ENCODE results near the gene CCDC69. TPM values are rescaled to one million over a fixed set of nuclear protein-coding genes. Genes with fewer than 3 reads are reported as not detected.

Gene CCDC69
- total and polyA plus RNA-seq, 4 donors = 9.8 to 70.7 (median 44.5) TPM

DNA sequence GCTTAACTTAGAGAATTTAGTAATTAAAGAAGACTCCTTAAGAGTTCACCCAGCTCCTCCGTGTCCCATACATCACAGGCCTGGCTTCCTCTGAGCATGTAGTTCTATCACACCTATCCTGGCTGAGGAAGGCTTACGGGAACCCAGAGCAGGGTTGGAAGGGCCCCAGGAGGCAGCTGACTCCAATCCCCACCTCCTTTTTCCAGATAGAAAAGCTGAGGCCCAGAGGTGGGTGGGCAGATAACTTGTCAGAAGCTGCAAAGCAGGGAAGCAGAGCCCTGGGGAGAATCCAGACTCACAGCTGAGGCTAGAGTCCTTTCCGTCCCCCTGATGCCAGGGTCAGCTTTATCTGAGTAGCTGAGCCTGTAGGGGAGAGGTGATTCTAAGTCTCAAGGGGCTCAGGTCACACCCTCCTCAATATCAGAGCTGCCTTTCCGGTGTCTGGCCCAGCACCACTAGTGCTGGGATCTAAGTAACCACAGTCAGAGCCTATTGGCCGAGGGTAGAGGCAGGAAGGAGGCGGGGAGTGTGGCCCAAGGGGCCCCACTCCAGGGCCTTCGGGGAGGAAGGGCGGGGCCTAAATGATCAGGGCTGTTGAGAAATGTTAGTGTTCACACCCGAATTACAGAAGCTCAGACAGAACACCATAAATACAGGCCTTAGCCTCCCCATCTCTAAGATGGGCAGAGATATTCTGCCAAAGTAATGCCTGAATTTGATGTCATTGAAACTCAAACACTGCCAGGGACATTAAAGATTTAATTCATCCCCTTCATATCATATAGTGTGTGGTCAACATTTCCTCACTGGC lies 9.9 kb downstream of the CCDC69 start:
- ATAC-seq (ENCODE audit: low FRiP score) = peak; percentile 77
- WGBS, 2 donors = 66 to 74% methylated on average over 9 of the region's 9 CpGs
- intact Hi-C loops (cut with DNase I) = no loop called here
- H3K36me3 ChIP-seq (ENCODE audit: control insufficient read depth in 1 of 2, insufficient read depth in 2 of 2, low read length in 1 of 2) = no peaks in the 10 kb centered on the region
- no peaks in the 10 kb centered on the region for H3K27me3 ChIP-seq (ENCODE audit: control insufficient read depth in 1 of 2, insufficient read depth in 2 of 2, low read length in 1 of 2)
- H3K9me3 ChIP-seq (ENCODE audit: control insufficient read depth, low read length) = no peaks in the 10 kb centered on the region
- H3K4me1 ChIP-seq (ENCODE audit: control insufficient read depth in 1 of 2, insufficient read depth in 2 of 2, low read length in 2 of 2) = no peaks in the 10 kb centered on the region
- no peak overlapping the region for H3K4me3 ChIP-seq (ENCODE audit: low read length in 2 of 2)
- H3K27ac ChIP-seq (ENCODE audit: low read depth in 1 of 2, low read length in 2 of 2) = no peak overlapping the region
- peak; percentile 86 to 90 for DNase-seq

DNA sequence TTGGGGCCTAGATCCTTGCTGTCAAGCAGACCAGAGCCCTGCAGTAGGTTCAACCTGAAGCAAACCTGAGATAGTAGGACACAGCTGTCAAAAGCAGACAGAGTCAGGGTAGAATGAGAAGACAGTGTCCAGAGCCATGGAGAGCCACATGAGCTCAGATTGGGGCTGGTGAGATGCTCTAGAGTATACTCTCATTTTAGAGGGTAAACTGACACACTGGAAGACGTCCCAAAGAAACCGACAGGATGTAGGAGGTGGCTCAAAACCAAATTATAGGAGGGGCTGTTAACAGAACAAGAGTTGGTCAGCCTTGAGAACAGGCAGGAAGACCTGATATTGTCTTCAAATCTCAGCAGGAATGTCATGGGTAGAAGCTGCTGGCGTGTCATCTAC lies 11.5 kb downstream of the CCDC69 start:
- Histone ChIP-seq H3K4me1 (ENCODE audit: control insufficient read depth in 1 of 2, insufficient read depth in 2 of 2, low read length in 2 of 2) (no peaks in the 10 kb centered on the region), H3K4me3 (ENCODE audit: low read length in 2 of 2) (no peak overlapping the region), H3K9me3 (ENCODE audit: control insufficient read depth, low read length) (no peaks in the 10 kb centered on the region), H3K36me3 (ENCODE audit: control insufficient read depth in 1 of 2, insufficient read depth in 2 of 2, low read length in 1 of 2) (no peaks in the 10 kb centered on the region), H3K27me3 (ENCODE audit: control insufficient read depth in 1 of 2, insufficient read depth in 2 of 2, low read length in 1 of 2) (no peaks in the 10 kb centered on the region), H3K27ac (ENCODE audit: low read depth in 1 of 2, low read length in 2 of 2) (no peak overlapping the region)
- no peak for ATAC-seq (ENCODE audit: low FRiP score)
- intact Hi-C loops (cut with DNase I) = no loop called here
- 61 to 87% methylated on average over 3 of the region's 3 CpGs for WGBS, 2 donors
- DNase-seq = no peak

DNA sequence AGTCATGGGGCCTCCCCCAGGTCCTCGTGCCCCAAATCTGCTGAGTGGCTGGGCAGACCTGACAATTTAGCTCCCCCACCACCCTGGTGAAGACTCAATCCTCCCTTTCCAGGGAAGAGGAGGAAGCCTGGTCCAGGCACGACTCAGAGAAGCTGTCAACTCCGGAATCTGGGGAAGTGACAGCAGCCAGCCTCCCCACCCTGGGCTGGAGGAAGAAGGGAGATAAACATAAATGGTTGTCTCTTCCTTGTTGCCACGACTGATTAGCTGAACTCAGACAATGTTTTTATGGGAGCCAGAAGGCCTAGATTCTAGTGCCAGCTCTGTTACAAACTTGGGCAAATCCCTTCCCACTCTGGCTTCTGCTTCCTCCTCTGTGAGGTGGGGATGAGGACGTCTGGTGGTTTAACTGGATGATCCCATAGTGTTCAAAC lies 15.4 kb downstream of the CCDC69 start:
- Histone ChIP-seq H3K9me3 (ENCODE audit: control insufficient read depth, low read length) (no peaks in the 10 kb centered on the region), H3K4me3 (ENCODE audit: low read length in 2 of 2) (no peak overlapping the region), H3K36me3 (ENCODE audit: control insufficient read depth in 1 of 2, insufficient read depth in 2 of 2, low read length in 1 of 2) (no peaks in the 10 kb centered on the region), H3K4me1 (ENCODE audit: control insufficient read depth in 1 of 2, insufficient read depth in 2 of 2, low read length in 2 of 2) (no peaks in the 10 kb centered on the region), H3K27me3 (ENCODE audit: control insufficient read depth in 1 of 2, insufficient read depth in 2 of 2, low read length in 1 of 2) (no peaks in the 10 kb centered on the region), H3K27ac (ENCODE audit: low read depth in 1 of 2, low read length in 2 of 2) (no peak overlapping the region)
- 22 to 27% methylated on average over 5 of the region's 5 CpGs for WGBS, 2 donors
- DNase-seq (no peak), ATAC-seq (ENCODE audit: low FRiP score) (peak; percentile 55)
- intact Hi-C loops (cut with DNase I) = no loop called here

DNA sequence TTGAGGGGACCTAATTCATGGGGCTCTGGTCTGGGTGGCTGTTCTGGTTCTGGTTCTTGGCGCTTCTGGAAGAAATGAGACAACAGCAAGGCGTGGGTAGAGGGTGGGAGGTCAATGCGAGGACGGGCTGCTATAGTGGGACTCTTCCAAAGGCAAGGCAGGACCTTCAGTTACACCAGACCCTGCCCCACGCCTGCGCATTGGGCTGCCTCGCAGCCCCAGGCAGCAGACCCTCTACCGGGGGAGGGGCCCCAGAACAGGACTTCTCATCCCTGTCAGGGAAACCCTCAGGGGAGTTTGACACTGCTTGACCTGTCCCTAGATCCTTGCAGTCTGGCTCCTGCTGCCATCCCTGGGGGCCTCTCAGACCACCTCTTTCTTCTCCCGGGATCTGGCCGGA lies 18.5 kb downstream of the CCDC69 start:
- H3K4me3 ChIP-seq (ENCODE audit: low read length in 2 of 2) = no peak overlapping the region
- no peaks in the 10 kb centered on the region for H3K4me1 ChIP-seq (ENCODE audit: control insufficient read depth in 1 of 2, insufficient read depth in 2 of 2, low read length in 2 of 2)
- peaks cover 0 to 5% of the 10 kb centered on the region in 2 donors for H3K36me3 ChIP-seq (ENCODE audit: control insufficient read depth in 1 of 2, insufficient read depth in 2 of 2, low read length in 1 of 2)
- no peaks in the 10 kb centered on the region for H3K9me3 ChIP-seq (ENCODE audit: control insufficient read depth, low read length)
- H3K27ac ChIP-seq (ENCODE audit: low read depth in 1 of 2, low read length in 2 of 2) = no peak overlapping the region
- intact Hi-C loops (cut with DNase I) = no loop called here
- WGBS, 2 donors = 87 to 88% methylated on average over 10 of the region's 10 CpGs
- no peaks in the 10 kb centered on the region for H3K27me3 ChIP-seq (ENCODE audit: control insufficient read depth in 1 of 2, insufficient read depth in 2 of 2, low read length in 1 of 2)
- ATAC-seq (ENCODE audit: low FRiP score) (no peak), DNase-seq (no peak)

DNA sequence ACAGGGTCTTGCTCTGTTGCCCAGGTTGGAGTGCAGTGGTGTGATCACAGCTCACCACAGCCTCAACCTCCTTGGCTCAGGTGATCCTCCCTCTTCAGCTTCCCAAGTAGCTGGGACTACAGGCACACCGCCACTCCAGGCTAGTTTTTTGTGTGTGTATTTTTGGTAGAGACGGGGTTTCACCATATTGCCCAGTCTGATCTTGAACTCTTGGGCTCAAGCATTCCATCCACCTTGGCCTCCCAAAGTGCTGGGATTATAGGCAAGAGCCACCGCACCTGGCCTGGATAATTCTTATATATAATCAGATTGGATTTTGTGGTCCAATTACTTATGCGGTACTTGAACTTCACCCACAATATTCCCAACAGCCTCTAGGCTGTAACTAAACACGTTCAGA lies 19.8 kb downstream of the CCDC69 start:
- WGBS, 2 donors = 81 to 85% methylated on average over 5 of the region's 5 CpGs

DNA sequence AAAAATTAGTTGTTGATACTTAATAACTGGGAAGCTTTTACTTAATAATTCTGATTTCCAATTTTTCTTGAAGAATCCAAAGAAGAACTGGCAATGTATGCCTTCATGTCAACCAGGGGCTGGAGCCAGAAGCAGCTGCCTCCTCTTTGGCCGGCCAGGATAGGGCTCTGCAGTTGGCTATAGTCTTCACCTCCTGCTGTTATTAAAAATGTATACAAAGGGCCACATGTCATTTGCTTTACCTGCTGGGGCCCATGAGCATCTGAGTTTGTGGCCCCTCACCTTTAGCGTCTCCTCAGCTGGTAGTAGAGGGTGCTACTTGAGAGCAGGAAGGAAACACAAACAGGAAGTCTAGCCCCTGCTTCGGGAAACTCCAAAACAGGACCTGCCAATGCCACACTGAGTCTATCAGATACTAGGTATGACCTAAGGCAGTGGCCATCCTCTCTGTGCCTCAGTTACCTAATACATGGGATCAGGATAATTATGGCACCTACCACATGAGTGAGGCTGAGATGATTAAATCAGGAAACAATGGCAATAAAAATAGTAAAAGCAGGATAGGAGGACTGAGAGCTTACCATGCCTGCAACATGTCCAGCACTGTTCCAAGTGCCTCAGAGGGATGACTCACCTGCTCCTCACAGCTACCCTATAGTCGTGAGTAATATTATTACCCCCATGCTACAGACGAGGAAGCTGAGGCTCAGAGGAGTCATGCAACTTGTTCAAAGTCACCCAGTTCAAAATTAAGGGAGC lies 21.3 kb downstream of the CCDC69 start:
- ATAC-seq (ENCODE audit: low FRiP score) (no peak), DNase-seq (peak in 1 of 2 donors; percentile 42)
- Histone ChIP-seq H3K4me1 (ENCODE audit: control insufficient read depth in 1 of 2, insufficient read depth in 2 of 2, low read length in 2 of 2) (no peaks in the 10 kb centered on the region), H3K9me3 (ENCODE audit: control insufficient read depth, low read length) (no peaks in the 10 kb centered on the region), H3K27ac (ENCODE audit: low read depth in 1 of 2, low read length in 2 of 2) (no peak overlapping the region), H3K27me3 (ENCODE audit: control insufficient read depth in 1 of 2, insufficient read depth in 2 of 2, low read length in 1 of 2) (no peaks in the 10 kb centered on the region), H3K4me3 (ENCODE audit: low read length in 2 of 2) (no peak overlapping the region), H3K36me3 (ENCODE audit: control insufficient read depth in 1 of 2, insufficient read depth in 2 of 2, low read length in 1 of 2) (peaks cover 0 to 5% of the 10 kb centered on the region in 2 donors)
- WGBS, 2 donors = 71 to 74% methylated on average over 5 of the region's 5 CpGs
- intact Hi-C loops (cut with DNase I) = no loop called here

More for the DNA sequence above, 19.8 kb downstream of the CCDC69 start:
- no peak for DNase-seq
- H3K27ac ChIP-seq (ENCODE audit: low read depth in 1 of 2, low read length in 2 of 2) = no peak overlapping the region
- H3K36me3 ChIP-seq (ENCODE audit: control insufficient read depth in 1 of 2, insufficient read depth in 2 of 2, low read length in 1 of 2) = peaks cover 0 to 5% of the 10 kb centered on the region in 2 donors
- no peaks in the 10 kb centered on the region for H3K27me3 ChIP-seq (ENCODE audit: control insufficient read depth in 1 of 2, insufficient read depth in 2 of 2, low read length in 1 of 2)
- intact Hi-C loops (cut with DNase I) = no loop called here
- H3K4me1 ChIP-seq (ENCODE audit: control insufficient read depth in 1 of 2, insufficient read depth in 2 of 2, low read length in 2 of 2) = no peaks in the 10 kb centered on the region
- no peak overlapping the region for H3K4me3 ChIP-seq (ENCODE audit: low read length in 2 of 2)
- no peaks in the 10 kb centered on the region for H3K9me3 ChIP-seq (ENCODE audit: control insufficient read depth, low read length)
- ATAC-seq (ENCODE audit: low FRiP score) = no peak

DNA sequence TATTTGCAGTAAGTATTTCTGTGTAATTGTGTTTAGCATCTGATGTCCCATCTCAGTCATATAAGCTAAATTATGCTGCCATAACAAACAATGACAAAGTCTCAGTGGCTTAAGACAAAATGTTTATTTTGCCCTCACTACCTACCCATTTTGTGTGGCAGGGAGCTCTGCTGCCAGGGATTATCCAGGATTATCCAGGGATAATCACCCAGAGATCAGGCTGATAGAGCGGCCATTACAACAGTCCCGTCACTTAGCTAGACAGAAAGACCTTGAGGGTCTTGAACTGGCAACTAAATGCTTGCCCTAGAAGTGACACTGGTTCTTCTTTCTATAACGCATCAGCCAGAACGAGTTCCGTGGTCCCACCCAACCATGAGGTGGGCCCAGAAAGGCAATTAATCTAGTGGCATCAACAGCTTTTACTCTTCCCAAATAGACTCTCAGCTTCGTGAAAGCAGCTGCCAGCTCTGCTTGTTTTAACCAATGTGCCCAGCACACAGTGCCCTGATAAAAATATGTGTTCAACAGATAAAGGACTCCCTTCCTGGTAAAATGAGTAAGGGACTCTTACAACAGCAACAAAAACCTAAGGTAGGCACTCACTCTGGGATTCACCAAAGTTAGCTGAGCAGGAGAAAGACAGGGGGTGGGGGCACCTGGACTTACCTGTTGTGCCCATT lies 22.8 kb downstream of the CCDC69 start:
- Histone ChIP-seq H3K9me3 (ENCODE audit: control insufficient read depth, low read length) (no peaks in the 10 kb centered on the region), H3K27ac (ENCODE audit: low read depth in 1 of 2, low read length in 2 of 2) (no peak overlapping the region), H3K4me1 (ENCODE audit: control insufficient read depth in 1 of 2, insufficient read depth in 2 of 2, low read length in 2 of 2) (no peaks in the 10 kb centered on the region), H3K27me3 (ENCODE audit: control insufficient read depth in 1 of 2, insufficient read depth in 2 of 2, low read length in 1 of 2) (no peaks in the 10 kb centered on the region), H3K36me3 (ENCODE audit: control insufficient read depth in 1 of 2, insufficient read depth in 2 of 2, low read length in 1 of 2) (peaks cover 0 to 5% of the 10 kb centered on the region in 2 donors), H3K4me3 (ENCODE audit: low read length in 2 of 2) (no peak overlapping the region)
- no peak for DNase-seq
- 77 to 88% methylated on average over 6 of the region's 6 CpGs for whole genome bisulfite sequencing, 2 donors
- no peak for ATAC-seq (ENCODE audit: low FRiP score)
- intact Hi-C loops (cut with DNase I) = no loop called here

DNA sequence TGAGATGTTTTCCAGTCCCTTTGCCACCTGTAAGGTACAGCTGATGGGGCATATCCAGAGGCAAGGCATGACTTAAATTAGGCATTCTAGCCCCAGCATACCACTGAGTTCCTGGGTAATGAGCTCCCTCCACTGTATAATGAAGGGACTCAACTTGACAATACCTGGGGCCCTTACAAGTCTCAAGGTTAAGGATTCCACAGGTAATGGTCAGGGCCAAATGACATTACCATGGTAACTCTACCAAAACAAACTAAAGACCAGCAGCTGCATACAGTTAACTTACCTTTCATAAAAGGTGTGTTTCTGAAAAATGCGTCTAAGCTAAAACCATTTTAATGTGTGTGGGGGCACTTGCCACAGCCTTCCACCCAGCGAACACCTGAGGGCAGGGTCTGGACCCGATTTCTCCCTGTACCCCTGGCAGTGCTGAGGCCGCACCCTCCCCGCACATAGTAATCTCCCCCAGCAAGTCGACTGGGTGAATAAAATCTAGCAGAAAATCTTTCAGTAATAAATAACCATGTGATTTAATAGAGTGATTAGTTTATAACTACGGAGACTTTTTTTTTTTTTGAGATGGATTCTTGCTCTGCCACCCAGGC lies 24.2 kb downstream of the CCDC69 start:
- ATAC-seq (ENCODE audit: low FRiP score) = no peak
- intact Hi-C loops (cut with DNase I) = no loop called here
- H3K4me1 ChIP-seq (ENCODE audit: control insufficient read depth in 1 of 2, insufficient read depth in 2 of 2, low read length in 2 of 2) = no peaks in the 10 kb centered on the region
- 79 to 80% methylated on average over 7 of the region's 7 CpGs for WGBS, 2 donors
- H3K27ac ChIP-seq (ENCODE audit: low read depth in 1 of 2, low read length in 2 of 2) = no peak overlapping the region
- H3K27me3 ChIP-seq (ENCODE audit: control insufficient read depth in 1 of 2, insufficient read depth in 2 of 2, low read length in 1 of 2) = no peaks in the 10 kb centered on the region
- no peak overlapping the region for H3K4me3 ChIP-seq (ENCODE audit: low read length in 2 of 2)
- no peaks in the 10 kb centered on the region for H3K9me3 ChIP-seq (ENCODE audit: control insufficient read depth, low read length)
- peak in 1 of 2 donors; percentile 56 for DNase-seq
- peaks cover 0 to 5% of the 10 kb centered on the region in 2 donors for H3K36me3 ChIP-seq (ENCODE audit: control insufficient read depth in 1 of 2, insufficient read depth in 2 of 2, low read length in 1 of 2)

Data from aorta (tissue), 5 donors.